HepG2 (cell line): ENCODE data around the gene RHOG. TPM values are rescaled to one million over a fixed set of nuclear protein-coding genes. Genes with fewer than 3 reads are reported as not detected.

Source experiments
- AKNA ChIP-seq: sonication (generic); formaldehyde crosslinking; IDR thresholded peaks from 2 replicates; pipeline ENCODE4 v1.4.0; 2020; ENCODE audit warnings: missing genetic modification reagents, borderline replicate concordance
- ARID3A ChIP-seq: IDR thresholded peaks from 2 replicates; pipeline ENCODE4 v1.6.1; 2012; ENCODE audit warnings: low read depth, low read length, improper control_type of control experiment
- BCL3 ChIP-seq: sonication (generic); formaldehyde crosslinking; IDR thresholded peaks from 2 replicates; pipeline ENCODE4 v1.5.1; 2020; ENCODE audit warnings: mild to moderate bottlenecking, missing genetic modification reagents, moderate library complexity
- CEBPG ChIP-seq: IDR thresholded peaks from 2 replicates; pipeline ENCODE4 v1.6.1; 2016
- GABPB1 ChIP-seq: IDR thresholded peaks from 2 replicates; pipeline ENCODE4 v1.6.1; 2016; ENCODE audit warnings: mild to moderate bottlenecking, missing genetic modification reagents, moderate library complexity, missing compliant biosample characterization
- HHEX ChIP-seq: IDR thresholded peaks from 2 replicates; pipeline ENCODE4 v1.6.1; 2016; ENCODE audit warnings: control low read depth
- HMGA1 ChIP-seq: sonication (generic); formaldehyde crosslinking; conservative IDR thresholded peaks from 2 replicates; pipeline ENCODE4 v1.4.0; 2020; ENCODE audit warnings: missing genetic modification reagents
- KDM5A ChIP-seq: fragments of 200-600 bp; sonication (generic); IDR thresholded peaks from 2 replicates; pipeline ENCODE4 v1.7.0; 2018; ENCODE audit warnings: antibody characterized with exemption, mild to moderate bottlenecking, low read length, borderline replicate concordance
- SATB2 ChIP-seq: sonication (generic); formaldehyde crosslinking; IDR thresholded peaks from 2 replicates; pipeline ENCODE4 v1.5.0; 2020; ENCODE audit warnings: missing genetic modification reagents
- SIN3A ChIP-seq: IDR thresholded peaks from 2 replicates; pipeline ENCODE4 v1.6.1; 2011; ENCODE audit warnings: low read depth, mild to moderate bottlenecking, control low read depth, low read length, borderline replicate concordance
- XBP1 ChIP-seq: sonication (generic); formaldehyde crosslinking; IDR thresholded peaks from 2 replicates; pipeline ENCODE4 v1.5.0; 2020; ENCODE audit warnings: missing genetic modification reagents
- ZFP41 ChIP-seq: sonication (generic); formaldehyde crosslinking; IDR thresholded peaks from 2 replicates; pipeline ENCODE4 v1.4.0; 2020; ENCODE audit warnings: mild to moderate bottlenecking, missing genetic modification reagents, borderline replicate concordance
- ZFYVE20 ChIP-seq: sonication (generic); formaldehyde crosslinking; IDR thresholded peaks from 2 replicates; pipeline ENCODE4 v1.8.0; 2023; ENCODE audit warnings: low read depth, mild to moderate bottlenecking, moderate library complexity, missing genetic modification reagents, borderline replicate concordance
- ZNF138 ChIP-seq: sonication (generic); formaldehyde crosslinking; IDR thresholded peaks from 2 replicates; pipeline ENCODE4 v1.5.0; 2020; ENCODE audit warnings: mild to moderate bottlenecking, low read depth, missing genetic modification reagents
- ZNF18 ChIP-seq: sonication (generic); formaldehyde crosslinking; IDR thresholded peaks from 2 replicates; pipeline ENCODE4 v1.8.0; 2022; ENCODE audit warnings: mild to moderate bottlenecking, missing genetic modification reagents; ENCODE audit not compliant: insufficient replicate concordance
- ZNF205 ChIP-seq: IDR thresholded peaks from 2 replicates; pipeline ENCODE4 v1.6.1; 2018; ENCODE audit warnings: missing biosample characterization, missing genetic modification reagents
- ZNF232 ChIP-seq: sonication (generic); formaldehyde crosslinking; IDR thresholded peaks from 2 replicates; pipeline ENCODE4 v1.4.0; 2020; ENCODE audit warnings: missing genetic modification reagents, borderline replicate concordance
- ZSCAN12 ChIP-seq: sonication (generic); formaldehyde crosslinking; IDR thresholded peaks from 2 replicates; pipeline ENCODE4 v1.9.0; 2021; ENCODE audit warnings: mild to moderate bottlenecking, missing genetic modification reagents
- ZSCAN22 ChIP-seq: sonication (generic); formaldehyde crosslinking; IDR thresholded peaks from 2 replicates; pipeline ENCODE4 v1.4.0; 2020; ENCODE audit warnings: mild to moderate bottlenecking, missing genetic modification reagents
- polyA plus RNA-seq, 8 experiments: library from polyadenylated mRNA; depleted of rRNA in 3 of 8; stranded (reverse) in 7 of 8; unstranded in 1 of 8; fragments of >200 nt; fragmentation: Illumina TruSeq in 4 of 8; extraction: Trizol in 4 of 8; gene quantifications; 2 replicates each; pipeline versions ENCODE4 v1.2.1 to v1.2.3, GENCODE V29; 2011 to 2016; ENCODE audit warnings: low read depth in 4 of 8, missing spikeins in 1 of 8, mixed read lengths in 1 of 8; ENCODE audit not compliant: insufficient read depth in 1 of 8
- total RNA-seq, 5 experiments: library from RNA; depleted of rRNA; stranded (reverse); fragments of >200 nt; fragmentation: Illumina TruSeq; extraction: Trizol; gene quantifications; 2 replicates each; pipeline ENCODE4 v1.2.3, GENCODE V29; 2016; ENCODE audit warnings: low read depth in 1 of 5

Gene RHOG
- total and polyA plus RNA-seq, 2 of the 13 experiments (the other 11 are each of a cell fraction or from before 2014, with no cell fraction given), result 7.7 to 23.4 TPM

GRCh38 chr11:3841426-3842350 lies 929 bp upstream of the RHOG start (continued):
- no peak for TF ChIP-seq XBP1 (CRISPR knock-in tag)
- TF ChIP-seq KDM5A, result no peak; the same call in 1 of the 2 replicates
- no peak for TF ChIP-seq BCL3 (CRISPR knock-in tag)
- TF ChIP-seq ZSCAN22 (CRISPR knock-in tag), result no peak
- no peak for TF ChIP-seq ZNF138
- no peak for TF ChIP-seq ZNF232
- no peak for TF ChIP-seq ZNF18
- TF ChIP-seq ZFP41 (CRISPR knock-in tag), result 0 out of 2 replicates have a peak, but pooled peaks have one; percentile 41
- TF ChIP-seq AKNA, result no peak
- no peak for TF ChIP-seq SATB2 (CRISPR knock-in tag)
- TF ChIP-seq HHEX (CRISPR knock-in tag), result no peak
- TF ChIP-seq ARID3A, result no peak
- peak; percentile 80; the same call in 1 of the 2 replicates for TF ChIP-seq SIN3A
- peak; percentile 42 for TF ChIP-seq CEBPG
- TF ChIP-seq ZNF205, result peak; percentile 56; the same call in 1 of the 2 replicates
- no peak for TF ChIP-seq ZSCAN12
- peak; percentile 70 for TF ChIP-seq GABPB1
- no peak for TF ChIP-seq ZFYVE20 (CRISPR knock-in tag)
- TF ChIP-seq HMGA1 (CRISPR knock-in tag), result no peak
